Liver (tissue), 9 donors: ENCODE results near the gene CIPC. TPM values are rescaled to one million over a fixed set of nuclear protein-coding genes. Genes with fewer than 3 reads are reported as not detected.
A peak's percentile ranks its signal among the peaks of the same experiment; 100 is the strongest.

Source experiments
- DNase-seq: peaks from one replicate; pipeline ENCODE4 v3.0.0-alpha.2; 2017; ENCODE audit warnings: low spot score
- H3K27ac ChIP-seq, 2 donors: one replicate each; pipeline ENCODE4 v1.7.0; 2013; ENCODE audit warnings: inconsistent platforms in 2 of 2, low read length in 2 of 2, control low read depth in 1 of 2, low read depth in 1 of 2, mild to moderate bottlenecking in 1 of 2
- H3K27me3 ChIP-seq, 4 donors: one replicate each; pipeline versions ENCODE4 v1.6.1 to v1.7.0; 2013; ENCODE audit warnings: low read length in 3 of 4, inconsistent platforms in 1 of 4, mild to moderate bottlenecking in 1 of 4, moderate library complexity in 1 of 4; ENCODE audit not compliant: control insufficient read depth in 4 of 4, insufficient read depth in 4 of 4
- H3K36me3 ChIP-seq, 4 donors: one replicate each; pipeline versions ENCODE4 v1.6.1 to v1.7.0; 2013; ENCODE audit warnings: low read length in 3 of 4, mild to moderate bottlenecking in 3 of 4, low read depth in 1 of 4, moderate library complexity in 1 of 4; ENCODE audit not compliant: control insufficient read depth in 4 of 4, insufficient read depth in 3 of 4
- H3K4me1 ChIP-seq, 4 donors: one replicate each; pipeline versions ENCODE4 v1.6.1 to v1.7.0; 2013; ENCODE audit warnings: low read length in 3 of 4, mild to moderate bottlenecking in 3 of 4, moderate library complexity in 1 of 4; ENCODE audit not compliant: control insufficient read depth in 4 of 4, insufficient read depth in 4 of 4
- H3K4me3 ChIP-seq, 3 donors: one replicate each; pipeline versions ENCODE4 v1.6.1 to v1.7.0; 2013; ENCODE audit warnings: low read length in 3 of 3, control low read depth in 1 of 3, low read depth in 1 of 3, mild to moderate bottlenecking in 1 of 3
- H3K9ac ChIP-seq, 2 donors: one replicate each; pipeline ENCODE4 v1.7.0; 2013; ENCODE audit warnings: low read length in 2 of 2, mild to moderate bottlenecking in 2 of 2, moderate library complexity in 2 of 2, control low read depth in 1 of 2, low read depth in 1 of 2
- H3K9me3 ChIP-seq, 4 donors: one replicate each; pipeline versions ENCODE4 v1.6.1 to v1.7.0; 2013; ENCODE audit warnings: low read length in 3 of 4; ENCODE audit not compliant: control insufficient read depth in 4 of 4
- ATF3 ChIP-seq: IDR thresholded peaks from 2 replicates; pipeline ENCODE4 v1.6.1; 2016; ENCODE audit warnings: antibody characterized with exemption
- CTCF ChIP-seq: fragments of 150-350 bp; IDR thresholded peaks from 2 replicates; pipeline ENCODE4 v1.5.1; 2017; ENCODE audit warnings: improper control_type of control experiment, low read depth, low read length; ENCODE audit not compliant: missing input control
- EGR1 ChIP-seq, 2 donors: IDR thresholded peaks; 2 replicates each; pipeline ENCODE4 v1.6.1; 2016 to 2018; ENCODE audit warnings: antibody characterized with exemption in 2 of 2, low read depth in 2 of 2
- FOXA1 ChIP-seq: IDR thresholded peaks from 2 replicates; pipeline ENCODE4 v1.6.1; 2016; ENCODE audit warnings: antibody characterized with exemption
- FOXA2 ChIP-seq: IDR thresholded peaks from 2 replicates; pipeline ENCODE4 v1.6.1; 2016; ENCODE audit warnings: antibody characterized with exemption
- GABPA ChIP-seq, 2 donors: IDR thresholded peaks in 1 of 2; conservative IDR thresholded peaks in 1 of 2; 2 replicates each; pipeline ENCODE4 v1.6.1; 2016; ENCODE audit warnings: antibody characterized with exemption in 2 of 2, mild to moderate bottlenecking in 1 of 2, moderate library complexity in 1 of 2
- HNF4A ChIP-seq, 2 donors: conservative IDR thresholded peaks; 2 replicates each; pipeline ENCODE4 v1.6.1; 2016; ENCODE audit warnings: antibody characterized with exemption in 2 of 2, mild to moderate bottlenecking in 2 of 2
- HNF4G ChIP-seq: IDR thresholded peaks from 2 replicates; pipeline ENCODE4 v1.6.1; 2016; ENCODE audit warnings: antibody characterized with exemption
- JUND ChIP-seq, 2 donors: IDR thresholded peaks; 2 replicates each; pipeline ENCODE4 v1.6.1; 2016; ENCODE audit warnings: antibody characterized with exemption in 2 of 2
- MAX ChIP-seq: IDR thresholded peaks from 2 replicates; pipeline ENCODE4 v1.6.1; 2016; ENCODE audit warnings: antibody characterized with exemption
- NR2F2 ChIP-seq: IDR thresholded peaks from 2 replicates; pipeline ENCODE4 v1.6.1; 2016; ENCODE audit warnings: antibody characterized with exemption
- RAD21 ChIP-seq, 2 donors: IDR thresholded peaks; 2 replicates each; pipeline ENCODE4 v1.6.1; 2016; ENCODE audit warnings: antibody characterized with exemption in 2 of 2, mild to moderate bottlenecking in 2 of 2
- RXRA ChIP-seq, 2 donors: IDR thresholded peaks; 2 replicates each; pipeline ENCODE4 v1.6.1; 2017 to 2018; ENCODE audit warnings: antibody characterized with exemption in 2 of 2, mild to moderate bottlenecking in 1 of 2
- SP1 ChIP-seq: IDR thresholded peaks from 2 replicates; pipeline ENCODE4 v1.6.1; 2018; ENCODE audit warnings: antibody characterized with exemption, mild to moderate bottlenecking
- TAF1 ChIP-seq: conservative IDR thresholded peaks from 2 replicates; pipeline ENCODE4 v1.6.1; 2016; ENCODE audit warnings: antibody characterized with exemption, mild to moderate bottlenecking
- YY1 ChIP-seq: IDR thresholded peaks from 2 replicates; pipeline ENCODE4 v1.6.1; 2016; ENCODE audit warnings: antibody characterized with exemption, mild to moderate bottlenecking
- ZBTB33 ChIP-seq: IDR thresholded peaks from 2 replicates; pipeline ENCODE4 v1.6.1; 2016; ENCODE audit warnings: antibody characterized with exemption
- polyA plus RNA-seq, 2 donors: library from polyadenylated mRNA; stranded (reverse) in 1 of 2; unstranded in 1 of 2; fragments of 200-250 nt in 1 of 2; fragments of >200 nt in 1 of 2; fragmentation: Nextera tagmentation in 1 of 2; extraction: Ambion mirVana in 1 of 2; gene quantifications; one replicate each; pipeline versions ENCODE4 v1.2.1 to v1.2.3, GENCODE V29; 2013 to 2015
- total RNA-seq, 2 donors: library from RNA; depleted of rRNA; stranded (reverse); fragments of >200 nt; gene quantifications; one replicate each; pipeline ENCODE4 v1.2.3, GENCODE V29; 2014
- TF ChIP-seq, protein P1 (sequence below): IDR thresholded peaks from 2 replicates; pipeline ENCODE4 v1.6.1; 2016; ENCODE audit warnings: antibody characterized with exemption, mild to moderate bottlenecking
- donor health status: healthy.
- donor health status: healthy.
- donor health status: healthy.
- donor health status: healthy.
- donor health status: healthy.

Gene CIPC
- total and polyA plus RNA-seq, 4 donors: 5.2 to 17.8 (median 6.7) TPM

- TF ChIP-seq, protein P1, sequence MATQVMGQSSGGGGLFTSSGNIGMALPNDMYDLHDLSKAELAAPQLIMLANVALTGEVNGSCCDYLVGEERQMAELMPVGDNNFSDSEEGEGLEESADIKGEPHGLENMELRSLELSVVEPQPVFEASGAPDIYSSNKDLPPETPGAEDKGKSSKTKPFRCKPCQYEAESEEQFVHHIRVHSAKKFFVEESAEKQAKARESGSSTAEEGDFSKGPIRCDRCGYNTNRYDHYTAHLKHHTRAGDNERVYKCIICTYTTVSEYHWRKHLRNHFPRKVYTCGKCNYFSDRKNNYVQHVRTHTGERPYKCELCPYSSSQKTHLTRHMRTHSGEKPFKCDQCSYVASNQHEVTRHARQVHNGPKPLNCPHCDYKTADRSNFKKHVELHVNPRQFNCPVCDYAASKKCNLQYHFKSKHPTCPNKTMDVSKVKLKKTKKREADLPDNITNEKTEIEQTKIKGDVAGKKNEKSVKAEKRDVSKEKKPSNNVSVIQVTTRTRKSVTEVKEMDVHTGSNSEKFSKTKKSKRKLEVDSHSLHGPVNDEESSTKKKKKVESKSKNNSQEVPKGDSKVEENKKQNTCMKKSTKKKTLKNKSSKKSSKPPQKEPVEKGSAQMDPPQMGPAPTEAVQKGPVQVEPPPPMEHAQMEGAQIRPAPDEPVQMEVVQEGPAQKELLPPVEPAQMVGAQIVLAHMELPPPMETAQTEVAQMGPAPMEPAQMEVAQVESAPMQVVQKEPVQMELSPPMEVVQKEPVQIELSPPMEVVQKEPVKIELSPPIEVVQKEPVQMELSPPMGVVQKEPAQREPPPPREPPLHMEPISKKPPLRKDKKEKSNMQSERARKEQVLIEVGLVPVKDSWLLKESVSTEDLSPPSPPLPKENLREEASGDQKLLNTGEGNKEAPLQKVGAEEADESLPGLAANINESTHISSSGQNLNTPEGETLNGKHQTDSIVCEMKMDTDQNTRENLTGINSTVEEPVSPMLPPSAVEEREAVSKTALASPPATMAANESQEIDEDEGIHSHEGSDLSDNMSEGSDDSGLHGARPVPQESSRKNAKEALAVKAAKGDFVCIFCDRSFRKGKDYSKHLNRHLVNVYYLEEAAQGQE: no peak
- TF ChIP-seq YY1 (peak; percentile 45), RAD21 (IDR thresholded peaks at IDR 0.05) (peak; percentile 5 to 44)
Measured at GRCh38 chr14:77071938-77072388, 26.1 kb upstream of the CIPC start (continued).

DNA sequence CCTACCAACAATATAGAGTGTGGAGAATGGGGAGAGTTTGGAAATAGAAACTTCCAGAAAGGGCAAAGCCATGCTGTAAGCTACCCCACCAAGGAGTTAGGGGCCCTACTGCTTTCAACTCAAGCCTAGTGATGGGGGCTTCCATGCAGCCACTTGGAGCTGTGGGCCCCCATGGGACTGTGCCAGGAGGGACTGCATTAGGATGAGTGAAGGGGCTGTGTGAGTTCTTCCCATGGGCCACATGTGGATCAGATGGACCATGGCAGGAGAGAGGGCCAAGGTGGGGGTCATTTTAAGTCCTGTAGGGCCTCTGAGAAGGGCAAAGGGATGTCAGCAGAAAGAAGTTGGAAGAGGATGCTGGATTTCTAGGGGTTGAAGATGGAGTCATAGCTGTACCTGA is 23.1 kb upstream of the CIPC start:
- H3K27ac ChIP-seq: no peak overlapping the region
- no peaks in the 10 kb centered on the region for H3K9me3 ChIP-seq
- H3K4me3 ChIP-seq: no peak overlapping the region
- peaks cover 9 to 19% (median 12%) of the 10 kb centered on the region in 4 donors for H3K4me1 ChIP-seq
- H3K27me3 ChIP-seq: no peaks in the 10 kb centered on the region
- no peaks in the 10 kb centered on the region for H3K36me3 ChIP-seq
- H3K9ac ChIP-seq: no peak overlapping the region
- TF ChIP-seq FOXA1 (no peak), ZBTB33 (no peak), NR2F2 (no peak), EGR1 (IDR thresholded peaks at IDR 0.05; ENCODE audit: low read depth in 2 of 2) (no peak), SP1 (no peak), RXRA (IDR thresholded peaks at IDR 0.05) (no peak), TAF1 (no peak), GABPA (IDR thresholded peaks at IDR 0.05 in 1 of 2, conservative IDR thresholded peaks at IDR 0.05 in 1 of 2) (no peak), ATF3 (no peak), RAD21 (IDR thresholded peaks at IDR 0.05) (no peak), HNF4A (conservative IDR thresholded peaks at IDR 0.05) (no peak), JUND (IDR thresholded peaks at IDR 0.05) (no peak), FOXA2 (no peak), YY1 (no peak), MAX (no peak), CTCF (no peak), HNF4G (no peak)
- TF ChIP-seq, protein P1: no peak
- DNase-seq: no peak
